HUES6 (cell line): ENCODE data around the gene RUNX1.

Experiments used
- H3K27ac ChIP-seq: 2 replicates; pipeline ENCODE4 v1.7.0; 2013; ENCODE audit warnings: low read depth, mild to moderate bottlenecking, low read length, inconsistent platforms
- H3K27me3 ChIP-seq: 2 replicates; pipeline ENCODE4 v1.6.1; 2013; ENCODE audit warnings: low read length; ENCODE audit not compliant: control insufficient read depth, insufficient read depth
- H3K36me3 ChIP-seq: 2 replicates; pipeline ENCODE4 v1.6.1; 2013; ENCODE audit warnings: low read length; ENCODE audit not compliant: control insufficient read depth, insufficient read depth
- H3K4me1 ChIP-seq: 2 replicates; pipeline ENCODE4 v1.6.1; 2013; ENCODE audit warnings: low read length; ENCODE audit not compliant: control insufficient read depth, insufficient read depth
- H3K4me3 ChIP-seq: 2 replicates; pipeline ENCODE4 v1.5.1; 2013; ENCODE audit warnings: low read depth, low read length
- H3K9ac ChIP-seq: one replicate; pipeline ENCODE4 v1.6.1; 2013; ENCODE audit warnings: mild to moderate bottlenecking, low read length
- H3K9me3 ChIP-seq: 2 replicates; pipeline ENCODE4 v1.6.1; 2013; ENCODE audit warnings: low read depth, low read length; ENCODE audit not compliant: control insufficient read depth, insufficient read depth

The RUNX1 gene

DNA sequence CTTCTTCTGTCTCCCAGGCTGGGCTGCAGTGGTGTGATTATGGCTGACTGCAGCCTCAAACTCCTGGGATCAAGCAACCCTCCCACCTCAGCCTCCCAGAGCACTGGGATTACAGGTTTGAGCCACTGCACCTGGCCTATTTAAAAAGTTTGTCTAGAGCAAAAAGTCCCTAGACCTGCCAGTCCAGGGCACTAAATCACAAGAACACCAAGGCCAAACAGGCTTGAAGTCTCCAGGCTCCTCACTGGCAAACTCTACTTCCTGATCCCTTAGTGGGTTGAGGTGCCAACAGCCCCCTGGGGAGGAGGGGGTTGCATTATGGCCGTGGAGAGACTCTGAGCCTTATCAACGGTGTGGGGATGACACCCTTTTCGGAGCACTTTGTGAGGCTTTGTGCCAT is 304.3 kb downstream of the RUNX1 start:
- H3K9me3 ChIP-seq = no peaks in the 10 kb centered on the region
- H3K4me1 ChIP-seq = peaks cover 5% of the 10 kb centered on the region
- no peak overlapping the region for H3K27ac ChIP-seq
- no peak overlapping the region for H3K4me3 ChIP-seq
- peaks cover 11% of the 10 kb centered on the region; the same call in 1 of the 2 replicates for H3K27me3 ChIP-seq
- H3K9ac ChIP-seq = no peak overlapping the region
- H3K36me3 ChIP-seq = no peaks in the 10 kb centered on the region

DNA sequence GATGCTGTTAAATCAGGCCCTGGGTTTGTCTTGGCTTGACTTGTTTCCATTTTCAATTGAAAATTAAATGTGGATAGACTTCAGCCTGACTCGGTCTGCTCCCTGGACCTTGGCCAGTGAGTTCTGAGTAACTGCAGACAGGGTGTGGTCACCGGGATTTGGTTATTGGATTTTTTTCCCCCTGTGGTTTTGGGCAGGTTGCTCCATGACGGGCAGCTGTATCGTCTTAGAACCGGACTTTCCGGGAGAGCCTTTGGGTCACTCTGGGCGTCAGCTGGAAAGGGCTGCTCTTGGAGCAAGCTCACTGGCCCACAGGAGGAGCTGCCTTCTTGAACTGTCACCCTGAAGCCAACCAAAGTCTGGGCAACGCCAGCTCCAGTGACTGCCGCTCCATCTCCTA is 305.3 kb downstream of the RUNX1 start:
- H3K9me3 ChIP-seq = no peaks in the 10 kb centered on the region
- no peak overlapping the region for H3K27ac ChIP-seq
- H3K4me1 ChIP-seq = peaks cover 5% of the 10 kb centered on the region
- H3K36me3 ChIP-seq = no peaks in the 10 kb centered on the region
- no peak overlapping the region for H3K4me3 ChIP-seq
- H3K27me3 ChIP-seq = peaks cover 11% of the 10 kb centered on the region; the same call in 1 of the 2 replicates
- no peak overlapping the region for H3K9ac ChIP-seq

DNA sequence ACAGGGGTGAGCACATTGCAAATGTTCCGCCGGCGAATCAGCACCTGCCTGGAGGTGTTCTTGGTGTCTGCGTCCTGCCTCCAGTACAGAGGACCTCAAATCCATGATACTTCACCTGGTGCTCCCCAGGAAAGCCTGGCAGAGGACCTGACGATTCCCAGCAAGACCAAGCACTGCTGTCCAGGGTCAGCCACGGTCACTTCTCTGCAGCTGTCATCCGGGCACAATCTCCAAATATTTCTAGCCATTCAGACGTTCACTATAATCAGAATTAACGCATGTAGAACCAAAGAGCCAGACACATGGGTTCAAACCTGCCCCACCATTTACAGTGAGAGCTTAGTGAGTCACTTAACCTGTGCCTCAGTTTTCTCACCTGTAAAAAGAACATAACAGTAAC is 305.8 kb downstream of the RUNX1 start:
- H3K9ac ChIP-seq = no peak overlapping the region
- H3K27me3 ChIP-seq = peaks cover 11% of the 10 kb centered on the region; the same call in 1 of the 2 replicates
- H3K27ac ChIP-seq = no peak overlapping the region
- H3K4me1 ChIP-seq = peaks cover 5% of the 10 kb centered on the region
- no peaks in the 10 kb centered on the region for H3K36me3 ChIP-seq
- H3K4me3 ChIP-seq = no peak overlapping the region
- no peaks in the 10 kb centered on the region for H3K9me3 ChIP-seq

DNA sequence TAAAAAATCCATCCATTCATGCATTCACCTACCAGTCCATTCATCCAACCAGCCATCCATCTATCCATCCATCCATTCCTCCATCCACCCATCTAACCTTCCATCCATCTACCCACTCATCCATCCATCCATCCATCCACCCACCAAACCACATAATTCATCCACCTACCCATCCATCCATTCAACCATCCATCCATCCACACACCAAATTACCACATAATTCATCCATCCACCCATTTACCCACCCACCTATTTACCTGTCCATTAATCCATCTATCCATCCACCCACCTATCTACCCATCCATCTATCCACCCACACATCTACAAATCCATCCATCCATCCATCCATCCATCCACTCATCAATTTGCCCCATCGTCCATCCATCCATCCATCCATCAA is 308.9 kb downstream of the RUNX1 start:
- H3K9me3 ChIP-seq = no peaks in the 10 kb centered on the region
- no peak overlapping the region for H3K4me3 ChIP-seq
- H3K4me1 ChIP-seq = no peaks in the 10 kb centered on the region
- no peak overlapping the region for H3K9ac ChIP-seq
- H3K27me3 ChIP-seq = peaks cover 11% of the 10 kb centered on the region; the same call in 1 of the 2 replicates
- H3K36me3 ChIP-seq = no peaks in the 10 kb centered on the region
- no peak overlapping the region for H3K27ac ChIP-seq
